GM18499 (cell line): ENCODE results near the gene RPGR.

Source experiments
- ATAC-seq: cut with Tn5 transposase; IDR thresholded peaks from one replicate; pipeline ENCODE4 v1.9.1; 2021; ENCODE audit warnings: moderate number of reproducible peaks; ENCODE audit not compliant: insufficient read depth, unreplicated experiment

Gene RPGR

DNA sequence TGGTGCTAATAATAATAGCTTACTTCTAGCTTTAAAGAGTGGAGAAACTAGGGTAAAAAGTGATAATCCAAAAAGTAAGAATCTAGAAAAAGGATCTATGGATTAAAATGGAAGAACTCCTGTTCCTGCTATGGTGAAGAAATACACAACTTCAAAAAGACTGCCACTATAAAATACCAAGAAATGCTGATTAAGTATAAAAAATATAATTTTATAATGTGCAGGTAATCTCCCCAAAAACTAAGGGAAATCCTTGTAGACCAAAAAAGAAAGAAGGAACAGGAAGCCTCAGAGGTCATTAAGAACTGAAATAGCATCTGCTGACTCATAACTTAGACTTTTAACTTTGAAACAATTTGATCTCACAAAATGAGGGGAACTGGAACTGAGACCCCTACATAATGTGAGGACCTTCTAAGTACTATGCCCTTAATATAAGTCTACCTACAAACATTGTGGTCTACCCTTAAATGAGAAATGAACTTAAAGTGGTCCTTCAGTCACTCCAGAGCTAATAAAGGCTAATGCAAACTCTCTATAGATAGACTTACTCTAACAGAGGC is 56.1 kb downstream of the RPGR start:
- ATAC-seq, result peak; percentile 76

DNA sequence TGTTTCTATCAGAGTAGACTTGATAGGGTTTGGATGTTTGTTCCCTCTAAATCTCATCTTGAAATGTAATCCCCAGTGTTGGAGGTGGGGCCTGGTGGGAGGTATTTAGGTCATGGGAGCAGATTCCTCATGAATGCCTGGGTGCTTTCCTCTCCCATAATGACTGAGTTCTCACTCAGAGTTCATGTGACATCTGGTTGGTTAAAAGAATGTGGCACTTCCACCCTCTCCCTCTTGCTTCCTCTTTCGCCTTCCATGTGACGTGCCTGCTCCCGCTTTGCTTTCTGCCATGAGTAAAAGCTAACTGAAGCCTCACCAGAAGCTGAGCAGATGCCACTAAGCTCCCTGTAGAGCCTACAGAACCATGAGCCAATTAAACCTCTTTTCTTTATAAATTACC is 59.3 kb downstream of the RPGR start:
- no peak for ATAC-seq

DNA sequence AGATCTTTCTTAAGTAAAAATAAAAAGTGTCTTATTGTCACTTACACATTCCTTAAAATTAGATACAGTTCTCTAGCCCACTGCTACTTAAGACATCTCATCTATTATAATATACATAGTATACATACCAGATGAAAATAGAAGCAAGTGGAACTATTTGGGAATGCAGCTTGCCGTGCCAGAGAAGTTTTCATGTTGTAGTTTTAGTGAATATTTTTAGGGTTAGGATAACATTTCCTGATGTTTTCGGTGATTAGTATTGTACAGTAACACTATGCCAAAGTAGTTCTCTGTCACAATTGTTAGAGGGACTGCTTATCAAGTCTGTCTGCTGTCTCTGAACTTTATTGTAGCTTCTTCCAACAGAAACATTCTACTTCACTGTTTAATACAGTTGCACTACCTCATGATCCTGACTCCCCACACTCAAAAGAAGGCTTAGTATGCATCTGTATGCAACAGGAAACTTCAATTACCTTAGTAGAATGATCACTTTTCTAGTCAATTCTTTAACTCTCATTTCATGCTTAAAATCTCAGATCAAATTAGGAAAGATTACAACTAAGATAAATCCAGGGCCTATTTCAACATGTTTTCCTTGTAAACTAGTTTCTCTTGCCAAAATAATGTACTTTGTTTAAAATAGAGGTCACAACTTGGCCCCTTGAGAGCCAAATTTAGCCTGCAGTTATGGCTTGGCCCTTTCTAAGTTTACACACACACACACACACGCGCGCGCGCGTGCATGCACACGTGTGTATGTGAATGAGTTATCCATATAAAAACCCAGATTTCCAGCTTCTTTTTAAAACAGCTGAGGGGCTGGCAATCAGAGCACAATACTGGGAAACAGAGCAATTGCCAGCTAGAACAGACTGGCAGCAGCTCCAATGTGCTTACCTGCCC is 64.3 kb downstream of the RPGR start:
- no peak for ATAC-seq

DNA sequence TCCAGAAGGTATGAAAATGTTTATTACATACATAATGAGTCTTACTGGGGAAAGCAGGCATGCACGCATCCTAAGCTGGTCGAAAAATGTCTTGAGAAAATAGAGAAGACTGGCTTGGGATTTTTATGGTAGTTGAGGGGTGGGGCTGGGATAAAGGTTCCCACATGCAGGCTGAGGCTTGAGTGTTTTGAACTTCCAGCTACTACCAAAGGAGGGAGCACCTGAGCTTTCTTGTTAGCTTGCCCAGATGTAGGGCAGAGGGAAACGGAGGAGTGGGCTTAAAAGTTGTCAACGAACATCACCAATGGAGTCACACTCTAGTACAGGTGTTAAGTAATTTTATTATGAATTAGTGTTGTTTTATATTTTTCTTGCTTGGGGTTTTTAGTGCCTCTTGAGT is 67.1 kb downstream of the RPGR start:
- ATAC-seq, result no peak

DNA sequence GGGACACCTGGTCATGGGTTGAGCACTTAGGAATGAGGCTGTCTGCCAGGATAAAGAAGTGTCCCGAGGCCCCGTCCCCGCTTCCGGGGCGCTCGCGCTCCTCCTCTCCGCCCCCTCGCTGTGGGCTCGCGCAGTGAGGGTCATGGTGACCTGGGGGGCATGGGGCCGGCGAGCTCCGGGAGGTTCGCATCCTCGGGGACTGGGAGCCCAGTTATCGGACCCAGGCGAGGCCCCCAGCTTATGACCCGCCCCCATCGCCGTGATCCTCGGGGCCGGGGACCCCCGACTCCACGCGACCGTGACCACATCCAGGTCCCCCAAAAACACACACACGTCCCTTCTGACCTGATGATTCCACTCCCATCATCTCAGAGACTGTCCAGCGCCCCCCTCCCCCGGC is 71.3 kb downstream of the RPGR start:
- ATAC-seq, result no peak

DNA sequence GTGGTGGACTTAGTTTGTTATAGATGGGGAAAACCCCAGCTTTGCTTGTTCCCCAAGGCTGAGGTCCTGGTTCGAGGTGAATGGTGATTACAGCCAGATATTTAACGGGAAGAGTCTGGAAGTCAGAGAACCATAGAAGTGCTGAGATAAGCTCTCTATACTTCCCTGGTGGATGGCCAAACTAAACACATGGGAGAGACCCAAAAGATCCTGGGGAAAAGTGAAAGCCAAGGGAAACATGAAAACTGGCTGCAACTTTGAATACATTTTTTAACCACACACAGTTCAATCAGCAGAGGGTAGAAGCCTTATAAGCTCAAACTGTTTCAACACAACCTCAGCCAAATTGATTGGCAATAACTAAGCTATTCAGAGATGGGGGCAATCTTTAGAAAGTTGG is 77.3 kb downstream of the RPGR start:
- no peak for ATAC-seq

DNA sequence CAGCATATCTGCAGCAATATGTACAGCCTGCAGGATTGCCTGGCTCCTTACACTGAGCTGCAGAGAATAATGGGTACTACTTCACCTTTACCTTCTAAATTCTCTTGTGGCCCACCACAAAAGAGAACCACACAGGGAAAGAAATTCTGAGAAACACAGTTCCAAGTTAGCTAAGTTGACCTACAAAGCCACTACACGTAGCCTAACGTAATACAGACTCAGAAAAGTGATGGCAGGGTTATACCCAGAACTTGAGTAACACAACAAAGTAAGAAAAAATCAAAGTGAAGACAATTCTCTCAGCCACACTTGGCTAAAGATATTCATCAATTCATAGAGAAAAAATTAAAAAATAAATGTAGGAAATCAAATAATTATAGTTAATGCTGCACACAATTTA is 80.3 kb downstream of the RPGR start:
- no peak for ATAC-seq

DNA sequence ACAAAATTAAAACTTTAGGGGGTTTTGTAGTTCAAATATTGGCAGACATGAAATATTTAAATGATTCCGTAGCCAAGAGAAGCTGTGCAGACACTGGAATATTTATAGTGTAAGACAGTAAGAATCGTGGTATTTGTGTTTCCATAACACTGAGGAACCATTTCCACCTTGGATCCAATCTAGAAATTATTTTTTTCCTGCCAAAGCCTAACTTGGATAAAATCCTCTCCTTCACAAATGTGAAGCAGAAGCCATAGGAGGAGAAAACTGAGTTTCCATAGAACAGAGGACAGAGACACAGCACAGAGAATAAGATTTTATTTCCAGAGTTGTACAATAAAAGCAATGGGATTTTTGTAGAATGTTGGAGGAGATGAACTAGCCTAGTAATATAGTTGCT is 86.8 kb downstream of the RPGR start:
- ATAC-seq, result no peak

DNA sequence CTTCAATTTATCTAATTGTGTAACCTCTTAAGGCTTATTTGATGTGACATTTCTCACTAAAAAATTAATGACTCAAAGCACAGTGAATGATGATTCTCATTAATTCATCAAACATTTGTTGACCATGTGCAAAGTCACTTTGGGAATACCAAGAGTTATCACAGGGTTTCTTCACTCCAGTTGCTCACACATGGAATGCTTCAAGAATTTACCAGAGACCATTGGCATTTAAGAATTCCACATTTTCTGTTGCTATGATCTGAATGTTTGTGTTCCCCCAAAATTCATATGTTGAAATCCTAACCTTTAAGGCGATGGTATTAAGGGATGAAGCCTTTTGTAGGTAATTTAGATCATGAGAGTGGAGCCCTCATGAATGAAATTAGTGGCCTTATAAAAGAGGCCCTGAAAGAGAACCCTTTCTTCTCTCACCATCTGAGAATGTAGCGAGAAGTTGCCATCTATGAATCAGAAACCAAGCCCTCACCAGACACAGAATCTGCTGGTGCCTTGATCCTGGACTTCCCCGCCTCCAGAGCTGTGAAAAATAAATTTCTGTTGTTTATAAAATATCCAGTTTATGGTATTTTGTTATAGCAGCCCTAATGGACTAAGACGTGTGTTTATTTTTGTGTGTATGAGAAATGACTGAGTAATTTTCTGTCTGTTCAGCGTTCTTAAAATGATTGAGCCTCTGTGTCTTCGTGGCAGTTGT is 90.3 kb downstream of the RPGR start:
- no peak for ATAC-seq

DNA sequence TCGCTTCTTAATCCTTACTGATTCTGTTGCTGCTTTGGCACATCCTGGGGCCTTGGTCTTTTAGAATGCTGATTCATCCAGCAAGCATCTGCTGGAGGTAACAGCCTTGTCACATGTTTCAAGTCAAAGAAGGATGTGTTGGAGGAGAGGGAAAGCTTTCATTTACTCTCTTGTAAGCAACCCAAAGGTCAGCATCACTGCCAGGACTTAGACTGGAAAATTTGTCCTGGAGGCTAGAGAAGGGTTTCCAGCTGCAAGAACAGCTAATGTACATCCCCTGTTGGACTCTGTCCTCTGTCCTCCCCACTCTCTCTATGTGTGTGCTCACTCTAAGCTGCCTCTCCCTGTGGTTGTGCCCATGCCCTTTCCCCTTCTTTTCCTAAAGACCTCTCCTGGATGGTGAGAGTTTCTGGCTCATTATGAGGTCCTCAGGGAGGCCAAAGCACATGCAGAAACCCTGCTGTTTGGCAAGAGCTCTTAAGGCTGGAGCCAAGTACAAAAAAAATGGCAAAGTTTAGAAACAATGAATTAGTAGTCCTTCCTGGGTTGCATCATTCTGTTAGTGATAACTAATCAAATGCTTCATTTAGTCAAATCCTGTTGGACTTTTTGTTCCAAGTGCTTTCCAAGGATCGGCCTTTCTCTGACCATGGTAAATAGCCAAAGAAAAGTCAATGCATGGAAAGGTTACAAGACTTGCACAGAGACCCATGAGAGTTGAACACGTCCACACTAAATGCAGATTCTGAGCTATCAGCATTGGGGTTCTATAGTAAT is 93.2 kb downstream of the RPGR start:
- no peak for ATAC-seq

DNA sequence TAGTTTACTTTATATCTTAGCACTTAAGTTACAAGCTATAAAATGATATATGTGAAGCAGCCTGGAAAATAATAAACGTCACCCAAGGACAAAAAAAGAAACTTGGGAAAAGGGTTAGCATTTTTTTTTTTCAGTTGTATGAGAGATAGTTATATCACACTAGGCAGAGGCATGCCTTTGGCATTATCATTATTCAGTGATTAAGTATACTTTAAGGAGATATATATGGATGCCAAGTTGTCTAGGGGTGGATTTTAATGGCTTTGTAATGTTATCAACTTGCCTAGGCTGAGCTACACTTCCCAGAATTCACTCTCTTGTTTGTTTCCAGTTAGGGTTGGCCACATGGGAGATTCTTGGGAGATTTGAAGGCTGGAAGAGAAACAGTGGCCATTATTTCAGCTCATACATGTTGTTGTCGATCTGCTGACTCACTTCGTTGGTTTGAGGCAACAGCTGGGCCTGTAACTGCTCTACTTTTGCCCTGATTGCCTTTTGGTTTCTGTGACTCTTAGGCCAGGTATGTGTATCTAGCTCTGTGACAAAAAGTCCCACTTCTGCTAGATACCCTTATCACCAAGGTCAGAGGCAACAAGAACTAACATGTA is 95.1 kb downstream of the RPGR start:
- ATAC-seq, result no peak

DNA sequence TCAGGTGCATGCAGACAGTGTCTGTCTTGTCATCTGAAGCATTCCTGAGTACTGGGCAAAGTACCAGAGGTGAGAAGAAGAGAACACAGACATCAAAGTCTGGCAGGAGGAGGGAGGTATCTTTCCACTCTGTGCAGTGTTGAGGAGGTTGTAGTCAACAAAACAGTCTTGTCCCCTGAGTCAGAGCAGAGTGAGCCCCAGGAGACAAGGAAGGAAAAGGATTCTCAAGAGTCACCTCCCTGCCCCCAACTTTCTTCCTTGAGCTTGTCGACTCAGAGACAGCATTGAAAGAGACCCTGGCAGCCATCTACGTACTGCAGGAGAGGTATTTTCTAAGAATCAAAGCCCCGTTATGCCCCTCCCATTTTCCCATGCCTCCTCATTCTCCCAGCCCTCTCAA is 102.2 kb downstream of the RPGR start:
- ATAC-seq, result no peak

DNA sequence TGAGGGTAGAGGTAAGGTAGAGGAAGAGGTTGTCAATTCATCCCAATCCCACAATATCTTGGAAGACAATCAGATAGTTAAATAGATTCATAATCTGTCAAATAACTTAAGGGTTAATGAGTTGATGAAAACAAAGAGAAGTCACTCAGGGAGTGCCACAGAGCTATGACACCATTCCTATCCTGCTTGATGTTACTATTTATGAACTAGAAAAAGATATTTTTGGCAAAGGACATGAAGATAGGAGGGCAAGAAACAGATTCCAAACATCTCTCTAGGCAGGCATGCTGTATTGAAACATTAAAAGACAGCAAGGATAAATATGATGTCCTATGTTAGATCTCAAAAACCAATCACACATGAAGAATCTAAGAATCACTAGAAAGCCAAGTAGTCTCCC is 103.1 kb downstream of the RPGR start:
- ATAC-seq, result no peak

DNA sequence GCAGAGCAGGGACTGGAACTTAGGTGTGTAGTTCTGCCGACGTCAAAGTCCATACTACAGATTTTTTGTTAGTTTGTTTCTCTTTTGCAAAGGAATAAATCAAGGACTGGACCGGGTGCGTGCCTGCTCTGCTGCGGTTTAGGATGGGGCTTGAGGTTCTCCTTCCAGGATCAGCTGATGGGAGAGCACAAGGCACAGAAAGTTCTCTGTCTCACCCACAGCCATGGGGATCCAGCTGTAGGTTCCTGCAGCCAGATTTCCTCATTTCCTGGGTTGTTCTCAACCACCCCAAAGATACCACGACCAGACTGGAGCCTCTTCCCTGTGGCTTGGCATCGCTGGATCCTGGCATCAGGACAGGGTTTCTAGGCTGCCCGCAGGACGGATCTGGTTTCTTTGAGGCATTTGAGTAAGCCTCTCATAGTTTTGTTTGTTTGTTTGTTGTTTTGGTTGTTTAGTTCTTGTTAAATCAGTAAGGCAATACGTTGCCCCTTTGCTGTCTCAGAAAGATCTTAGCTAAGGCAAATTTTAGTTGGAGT is 105.8 kb downstream of the RPGR start:
- no peak for ATAC-seq

DNA sequence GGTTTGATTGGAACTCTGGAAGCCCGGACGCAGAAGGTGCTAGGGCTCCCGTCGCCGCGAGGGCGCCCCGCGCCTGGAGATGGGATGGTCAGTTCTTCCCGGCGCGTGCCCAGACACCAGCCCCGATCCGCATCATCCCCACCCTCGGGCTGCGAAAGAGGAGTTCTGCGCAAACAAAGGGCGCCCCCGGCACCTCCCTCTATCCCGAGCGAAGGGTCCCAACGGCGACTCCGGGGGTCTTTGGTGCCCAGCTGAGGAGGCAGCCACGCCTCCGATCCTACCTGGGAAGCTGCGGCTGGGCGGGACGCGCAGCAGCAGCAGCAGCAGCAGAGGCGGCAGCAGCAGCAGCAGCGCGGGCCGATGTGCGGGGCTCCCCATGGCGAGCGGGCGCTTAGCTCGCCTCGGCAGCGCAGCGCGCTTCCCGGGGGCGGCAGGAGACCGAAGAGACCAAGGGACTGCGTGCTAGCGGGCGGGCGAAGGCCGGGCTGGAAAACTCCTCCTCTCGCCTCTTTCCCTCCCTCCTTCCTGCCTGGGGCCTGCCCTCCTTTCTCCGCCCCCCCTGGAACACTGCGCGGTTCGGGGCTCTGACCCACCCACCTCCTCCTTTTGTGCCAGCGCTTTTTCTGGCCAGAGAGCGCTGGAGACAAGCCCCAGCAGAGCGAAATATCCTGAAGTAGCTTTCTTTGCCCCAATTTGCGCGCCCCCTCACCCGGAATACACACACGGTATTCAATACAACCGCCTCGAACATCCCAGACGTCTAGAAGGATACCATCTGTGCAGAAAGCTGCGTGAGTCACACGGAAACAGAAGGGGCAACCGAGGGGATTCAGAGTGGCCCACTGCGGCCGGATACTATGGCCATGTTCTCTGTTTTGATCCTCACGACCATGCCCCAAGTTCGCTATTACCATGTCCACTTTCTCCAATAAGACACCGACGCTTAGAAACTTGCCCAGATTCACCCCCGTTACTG is 106.6 kb downstream of the RPGR start, which contains the start of gene SRPX:
TSS of gene SRPX (minus strand) at position 457 of the 976 bp plus-strand sequence. CDS start at position 378, 79 bp downstream.
- no peak for ATAC-seq

DNA sequence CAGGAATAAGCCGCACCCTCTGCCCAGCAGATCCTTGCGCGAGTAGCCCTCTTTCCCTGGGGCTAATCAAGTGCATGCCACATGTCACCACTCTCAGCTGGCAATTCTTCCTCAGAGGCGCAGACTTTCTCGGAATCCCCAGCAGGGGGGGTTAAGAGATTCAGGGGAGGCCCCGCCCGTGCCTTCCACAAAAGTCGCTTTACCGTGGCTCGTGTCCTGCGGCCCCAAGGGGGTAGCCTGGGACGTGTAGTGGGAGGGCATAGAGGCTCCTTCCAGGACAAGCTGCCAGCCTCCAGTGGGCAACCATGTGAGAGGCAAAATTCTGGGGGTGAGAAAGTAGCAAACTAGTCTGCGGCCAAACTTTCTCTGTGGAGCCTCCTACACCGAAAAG is 107.3 kb downstream of the RPGR start:
- no peak for ATAC-seq
